ENCODE measurements around the gene CACNB2. TPM values are rescaled to one million over a fixed set of nuclear protein-coding genes. Genes with fewer than 3 reads are reported as not detected.

Gene CACNB2
- total RNA-seq, 4 donors from 2014 or later: 1.6 to 13.8 (median 5.0) TPM

GRCh38 chr10:18134921-18135320 is 5.3 kb upstream of the CACNB2 start:
- 80% methylated on average over 4 of the region's 4 CpGs for WGBS, 2 donors
- no peak overlapping the region for H3K27ac ChIP-seq
- no peak overlapping the region for H3K4me3 ChIP-seq
- H3K36me3 ChIP-seq: no peaks in the 10 kb centered on the region
- no peaks in the 10 kb centered on the region for H3K9me3 ChIP-seq
- peaks cover 0 to 4% (median 2%) of the 10 kb centered on the region in 4 donors for H3K4me1 ChIP-seq
- peaks cover 0 to 16% of the 10 kb centered on the region in 2 donors for H3K27me3 ChIP-seq
- TF ChIP-seq CTCF (IDR thresholded peaks at IDR 0.05): no peak
- TF ChIP-seq POLR2A (IDR thresholded peaks at IDR 0.05): no peak
- no peak for DNase-seq (ENCODE audit: low spot score in 2 of 2)

- Histone ChIP-seq H3K4me1 (peaks cover 0 to 14% (median 3%) of the 10 kb centered on the region in 4 donors), H3K9me3 (no peaks in the 10 kb centered on the region), H3K4me3 (no peak overlapping the region), H3K27ac (no peak overlapping the region), H3K27me3 (peaks cover 0 to 26% of the 10 kb centered on the region in 2 donors), H3K36me3 (no peaks in the 10 kb centered on the region)
- 43 to 46% methylated on average over 8 of the region's 8 CpGs for whole genome bisulfite sequencing, 2 donors
- no peak for DNase-seq (ENCODE audit: low spot score in 2 of 2)
- TF ChIP-seq POLR2A (IDR thresholded peaks at IDR 0.05) (no peak), CTCF (IDR thresholded peaks at IDR 0.05) (no peak), EP300 (IDR thresholded peaks at IDR 0.05) (no peak)
These were observed 4.0 kb upstream of the CACNB2 start for GRCh38 chr10:18136073-18136791.

GRCh38 chr10:18137111-18137510 is 3.1 kb upstream of the CACNB2 start:
- 53 to 92% methylated on average over 1 of the region's 1 CpG for WGBS, 2 donors
- no peak for TF ChIP-seq EP300 (IDR thresholded peaks at IDR 0.05)
- TF ChIP-seq CTCF (IDR thresholded peaks at IDR 0.05): no peak
- no peak for TF ChIP-seq POLR2A (IDR thresholded peaks at IDR 0.05)
- no peaks in the 10 kb centered on the region for H3K36me3 ChIP-seq
- H3K4me3 ChIP-seq: no peak overlapping the region
- H3K27ac ChIP-seq: no peak overlapping the region
- peaks cover 0 to 29% of the 10 kb centered on the region in 2 donors for H3K27me3 ChIP-seq
- peaks cover 0 to 16% (median 3%) of the 10 kb centered on the region in 4 donors for H3K4me1 ChIP-seq
- H3K9me3 ChIP-seq: no peaks in the 10 kb centered on the region
- DNase-seq (ENCODE audit: low spot score in 2 of 2): no peak

GRCh38 chr10:18140957-18141845 is 977 bp downstream of the CACNB2 start:
- TF ChIP-seq POLR2A (IDR thresholded peaks at IDR 0.05): no peak
- no peak for TF ChIP-seq EP300 (IDR thresholded peaks at IDR 0.05)
- H3K36me3 ChIP-seq: no peaks in the 10 kb centered on the region
- no peak for DNase-seq (ENCODE audit: low spot score in 2 of 2)
- H3K4me3 ChIP-seq: peak overlapping the region; percentile 29 to 56 (median 48)
- peak overlapping the region in 3 of 4 donors; percentile 48 to 72 (median 71) for H3K27ac ChIP-seq
- peaks cover 0 to 16% (median 3%) of the 10 kb centered on the region in 4 donors for H3K4me1 ChIP-seq
- WGBS, 2 donors: 5 to 10% methylated on average over 41 of the region's 41 CpGs
- no peaks in the 10 kb centered on the region for H3K9me3 ChIP-seq
- H3K27me3 ChIP-seq: peaks cover 0 to 29% of the 10 kb centered on the region in 2 donors

- no peak for DNase-seq (ENCODE audit: low spot score in 2 of 2)
- no peak overlapping the region for H3K4me3 ChIP-seq
- H3K27me3 ChIP-seq: peaks cover 0 to 29% of the 10 kb centered on the region in 2 donors
- H3K27ac ChIP-seq: no peak overlapping the region
- 74 to 78% methylated on average over 4 of the region's 4 CpGs for WGBS, 2 donors
- H3K36me3 ChIP-seq: no peaks in the 10 kb centered on the region
- H3K4me1 ChIP-seq: peaks cover 0 to 16% (median 3%) of the 10 kb centered on the region in 4 donors
- TF ChIP-seq POLR2A (IDR thresholded peaks at IDR 0.05): no peak
- no peak for TF ChIP-seq EP300 (IDR thresholded peaks at IDR 0.05)
- TF ChIP-seq CTCF (IDR thresholded peaks at IDR 0.05): no peak
- H3K9me3 ChIP-seq: no peaks in the 10 kb centered on the region
These were observed 1.9 kb downstream of the CACNB2 start for GRCh38 chr10:18142151-18142550.

All from tibial nerve (tissue), 4 donors.